ENCODE measurements around the gene DGCR6L.
"Not testable (repeated sequence)": the region's sequence is repeated elsewhere in the genome, so short reads cannot be mapped to it uniquely, and the experiment has no call there.

Gene DGCR6L

DNA sequence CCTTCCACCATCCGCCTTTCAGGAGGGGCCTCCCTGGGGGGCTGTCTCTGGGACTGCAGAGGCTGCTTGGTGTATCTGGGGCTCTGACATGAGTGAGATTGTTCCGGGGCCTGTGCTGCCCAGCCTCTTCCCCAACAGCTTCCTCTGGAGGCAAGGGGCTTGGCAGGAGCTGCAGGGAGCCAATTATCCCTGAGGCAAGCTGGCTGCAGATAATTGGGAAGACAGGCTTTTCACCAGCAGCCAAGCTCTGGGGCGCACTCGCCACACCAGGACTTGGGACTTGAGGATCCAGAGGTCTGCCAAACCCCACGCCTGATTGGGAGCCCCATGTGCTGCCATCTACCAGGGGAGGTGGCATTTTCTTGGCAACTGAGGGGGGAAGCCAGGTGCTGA lies 36.2 kb downstream of the DGCR6L start:
- no peak for DNase-seq (ENCODE audit: low read depth)
- no peak overlapping the region for H3K4me3 ChIP-seq (ENCODE audit: low read depth, low read length)
- TF ChIP-seq, protein P1, sequence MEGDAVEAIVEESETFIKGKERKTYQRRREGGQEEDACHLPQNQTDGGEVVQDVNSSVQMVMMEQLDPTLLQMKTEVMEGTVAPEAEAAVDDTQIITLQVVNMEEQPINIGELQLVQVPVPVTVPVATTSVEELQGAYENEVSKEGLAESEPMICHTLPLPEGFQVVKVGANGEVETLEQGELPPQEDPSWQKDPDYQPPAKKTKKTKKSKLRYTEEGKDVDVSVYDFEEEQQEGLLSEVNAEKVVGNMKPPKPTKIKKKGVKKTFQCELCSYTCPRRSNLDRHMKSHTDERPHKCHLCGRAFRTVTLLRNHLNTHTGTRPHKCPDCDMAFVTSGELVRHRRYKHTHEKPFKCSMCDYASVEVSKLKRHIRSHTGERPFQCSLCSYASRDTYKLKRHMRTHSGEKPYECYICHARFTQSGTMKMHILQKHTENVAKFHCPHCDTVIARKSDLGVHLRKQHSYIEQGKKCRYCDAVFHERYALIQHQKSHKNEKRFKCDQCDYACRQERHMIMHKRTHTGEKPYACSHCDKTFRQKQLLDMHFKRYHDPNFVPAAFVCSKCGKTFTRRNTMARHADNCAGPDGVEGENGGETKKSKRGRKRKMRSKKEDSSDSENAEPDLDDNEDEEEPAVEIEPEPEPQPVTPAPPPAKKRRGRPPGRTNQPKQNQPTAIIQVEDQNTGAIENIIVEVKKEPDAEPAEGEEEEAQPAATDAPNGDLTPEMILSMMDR (IDR thresholded peaks at IDR 0.05; ENCODE audit: low read depth, low read length, missing control alignments) = no peak

DNA sequence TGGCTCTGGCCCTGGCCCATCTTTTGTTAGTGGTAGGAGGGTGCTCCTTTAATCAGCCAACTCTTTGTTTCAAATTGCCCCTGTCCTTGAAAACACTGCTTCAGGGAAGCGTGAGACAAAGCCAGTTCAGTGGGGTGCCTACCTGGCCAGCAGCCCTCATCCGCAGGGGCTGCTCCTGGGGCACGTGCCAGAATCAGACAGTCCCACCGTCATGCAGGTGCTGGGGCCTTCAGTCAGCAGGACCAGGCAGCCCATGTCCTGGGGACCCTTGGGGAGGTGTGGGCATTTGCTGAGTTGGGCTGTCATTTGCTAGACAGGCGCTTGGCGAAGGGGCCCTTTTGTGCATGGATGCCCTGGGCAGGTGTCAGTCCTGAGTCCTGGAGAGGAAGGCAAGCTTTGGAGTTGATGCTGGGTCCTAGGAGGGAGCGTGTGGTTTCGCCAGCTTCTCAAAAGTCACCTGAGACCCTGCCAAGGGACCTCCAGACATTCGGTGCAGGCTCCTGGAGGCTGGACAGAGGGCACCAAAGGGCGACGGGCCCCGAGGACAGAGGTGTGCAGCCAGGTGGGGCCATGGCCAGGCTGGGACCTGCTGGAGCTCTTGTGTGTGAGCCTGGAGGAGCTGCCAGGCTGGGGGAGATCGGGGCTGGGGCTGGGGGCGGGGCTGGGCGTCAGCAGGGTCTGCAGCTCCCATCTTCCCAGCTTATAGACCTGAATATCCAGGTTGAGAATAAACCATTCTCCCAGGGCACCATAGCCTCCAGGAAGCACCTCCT lies 36.8 kb downstream of the DGCR6L start:
- no peak for DNase-seq (ENCODE audit: low read depth)
- no peak overlapping the region for H3K4me3 ChIP-seq (ENCODE audit: low read depth, low read length)
- TF ChIP-seq, protein P1 (IDR thresholded peaks at IDR 0.05; ENCODE audit: low read depth, low read length, missing control alignments) = no peak

DNA sequence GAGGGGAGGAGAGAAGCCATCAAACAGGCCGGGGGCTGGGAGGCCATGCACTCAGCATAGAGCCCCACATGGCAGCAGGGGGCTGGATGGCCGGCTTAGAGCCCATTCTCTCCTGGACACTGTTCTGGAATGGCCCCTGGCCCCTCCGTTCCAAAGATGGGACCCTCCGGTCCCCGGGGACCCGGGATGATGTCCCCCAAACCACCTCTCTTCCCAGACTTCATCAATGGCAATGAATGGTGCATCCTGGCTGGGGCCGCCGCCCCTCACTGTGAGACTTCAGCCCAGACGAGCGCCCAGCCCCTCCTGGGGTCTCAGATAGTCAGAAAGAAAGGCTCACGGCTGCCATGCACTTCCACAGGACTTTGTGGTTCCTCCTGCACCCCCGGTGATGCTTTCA lies 38.0 kb downstream of the DGCR6L start:
- H3K4me3 ChIP-seq (ENCODE audit: low read depth, low read length) = no peak overlapping the region
- TF ChIP-seq, protein P1 (IDR thresholded peaks at IDR 0.05; ENCODE audit: low read depth, low read length, missing control alignments) = no peak
- DNase-seq (ENCODE audit: low read depth) = no peak

DNA sequence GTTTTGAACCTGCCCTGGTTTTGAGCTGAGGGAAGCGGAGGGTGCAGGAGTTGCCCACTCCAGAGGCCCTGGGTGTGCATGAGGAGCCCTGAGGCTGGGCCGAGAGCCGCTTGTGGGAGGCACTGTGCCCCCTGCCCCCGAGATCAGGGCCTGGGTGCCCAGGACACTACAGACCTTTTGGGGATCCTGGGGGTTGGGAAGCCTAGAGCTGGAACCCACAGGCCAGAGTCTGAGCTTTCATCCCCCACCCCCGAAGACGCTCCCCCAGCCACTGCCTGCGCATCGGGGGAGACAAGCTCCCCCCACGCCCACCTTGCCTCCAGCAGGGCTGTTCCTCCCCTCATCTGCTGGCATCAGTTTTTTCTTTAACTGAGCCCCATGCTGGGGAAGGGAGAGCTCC lies 38.4 kb downstream of the DGCR6L start:
- H3K4me3 ChIP-seq (ENCODE audit: low read depth, low read length); DNase-seq (ENCODE audit: low read depth): not testable (repeated sequence)

DNA sequence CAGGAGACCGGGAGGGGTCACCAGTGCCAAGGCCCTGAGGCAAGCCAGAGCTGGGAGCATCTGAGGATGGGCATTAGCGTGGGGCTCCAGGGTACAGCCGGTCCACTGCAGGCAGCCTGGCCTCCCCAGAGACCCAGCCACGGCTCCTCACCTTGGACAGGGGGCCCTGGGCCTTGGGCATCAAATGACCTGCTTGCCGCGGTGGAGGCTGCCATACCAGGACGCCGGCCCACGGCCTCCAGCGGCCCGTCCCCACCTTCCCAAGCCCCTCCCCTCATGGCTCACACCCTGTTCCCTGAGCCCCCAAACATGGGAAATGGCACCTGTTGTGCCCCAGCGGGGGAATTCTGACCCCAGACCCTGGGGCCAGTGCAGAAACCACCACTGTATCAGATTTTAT lies 39.0 kb downstream of the DGCR6L start:
- no peak for DNase-seq (ENCODE audit: low read depth)
- H3K4me3 ChIP-seq (ENCODE audit: low read depth, low read length) = no peak overlapping the region
- TF ChIP-seq, protein P1 (IDR thresholded peaks at IDR 0.05; ENCODE audit: low read depth, low read length, missing control alignments) = no peak

DNA sequence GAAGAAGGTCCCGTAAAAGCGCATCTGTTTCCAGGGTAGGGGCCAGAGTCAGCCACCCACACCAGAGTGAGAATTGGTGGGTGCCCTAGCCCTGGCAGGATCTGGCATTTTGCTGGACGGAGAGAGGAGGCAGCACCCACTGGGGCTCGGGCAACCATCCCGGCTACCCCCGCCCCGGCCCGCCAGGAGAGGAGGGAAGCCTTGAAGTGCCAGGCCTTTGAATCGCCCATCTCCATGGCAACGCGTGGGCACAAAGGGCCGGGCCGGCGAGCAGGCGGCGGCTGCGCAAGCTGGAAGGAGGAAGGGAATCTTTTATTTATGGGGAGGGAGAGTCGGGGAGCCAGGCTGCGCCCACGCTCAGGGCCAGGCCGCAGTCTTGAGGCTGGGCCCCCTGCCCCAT lies 39.7 kb downstream of the DGCR6L start:
- not testable (repeated sequence) for DNase-seq (ENCODE audit: low read depth)

DNA sequence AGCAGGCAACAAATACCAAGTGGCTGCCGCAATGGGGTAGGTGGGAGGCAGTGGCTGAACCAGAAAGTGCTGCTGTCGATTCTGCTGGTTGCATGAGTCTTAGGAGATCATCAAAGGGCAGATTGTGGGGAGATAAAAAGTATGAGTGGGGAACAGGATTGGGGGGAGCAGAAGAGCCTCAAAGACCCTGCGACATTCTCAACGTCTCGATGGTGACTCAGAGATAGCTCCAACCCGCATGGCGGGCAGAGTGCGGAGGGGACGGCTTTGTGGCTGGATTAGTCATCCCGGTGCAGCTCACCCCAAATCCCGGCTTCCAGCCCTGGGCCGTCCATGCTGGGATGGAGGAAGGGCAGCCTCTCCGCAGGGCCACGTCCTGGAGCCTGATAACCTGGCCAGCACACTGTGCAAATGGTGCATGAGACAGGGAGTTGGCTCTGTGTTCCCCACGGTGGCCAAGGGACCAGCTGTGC lies 40.2 kb downstream of the DGCR6L start:
- no peak for DNase-seq (ENCODE audit: low read depth)
- H3K4me3 ChIP-seq (ENCODE audit: low read depth, low read length) = no peak overlapping the region
- TF ChIP-seq, protein P1 (IDR thresholded peaks at IDR 0.05; ENCODE audit: low read depth, low read length, missing control alignments) = no peak

More for the DNA sequence above, 39.7 kb downstream of the DGCR6L start:
- not testable (repeated sequence) for H3K4me3 ChIP-seq (ENCODE audit: low read depth, low read length)

DNA sequence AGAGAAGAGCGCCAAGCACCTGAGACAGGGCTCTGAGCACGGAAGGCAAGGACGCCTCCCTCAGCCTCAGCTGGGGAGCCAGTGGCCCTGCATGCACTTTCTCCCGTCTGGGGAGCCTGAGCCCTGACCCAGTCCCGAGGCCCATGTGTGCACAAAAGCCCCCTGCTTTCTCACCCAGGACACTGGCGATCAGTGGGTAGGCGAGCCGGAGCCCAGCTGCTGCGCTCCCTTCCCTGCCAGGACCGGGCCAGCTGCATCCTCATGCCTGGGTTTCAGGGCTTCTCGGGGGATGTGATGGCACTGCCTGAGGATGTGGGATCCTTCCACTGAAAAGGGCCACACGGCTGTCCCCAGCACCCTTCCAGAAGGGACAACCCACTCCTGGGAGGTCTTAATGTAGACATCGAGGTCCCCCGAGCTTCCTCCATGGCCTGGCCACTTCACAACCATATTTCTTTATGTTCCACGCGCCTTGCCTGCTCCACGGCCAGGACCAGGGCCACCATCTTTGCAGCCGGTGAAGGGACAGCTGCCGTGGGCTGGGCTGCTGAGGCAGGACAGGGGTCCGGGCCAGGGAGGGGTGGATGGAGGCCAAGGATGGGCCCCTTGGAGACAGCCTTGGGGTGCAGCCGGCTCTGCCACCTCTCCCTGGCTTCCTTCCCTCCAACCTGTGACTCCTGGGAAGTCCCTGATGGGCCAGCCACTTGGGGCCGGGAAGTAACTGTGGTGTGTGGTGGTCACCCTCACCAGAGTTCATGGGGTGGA lies 41.0 kb downstream of the DGCR6L start:
- not testable (repeated sequence) for H3K4me3 ChIP-seq (ENCODE audit: low read depth, low read length); DNase-seq (ENCODE audit: low read depth)

DNA sequence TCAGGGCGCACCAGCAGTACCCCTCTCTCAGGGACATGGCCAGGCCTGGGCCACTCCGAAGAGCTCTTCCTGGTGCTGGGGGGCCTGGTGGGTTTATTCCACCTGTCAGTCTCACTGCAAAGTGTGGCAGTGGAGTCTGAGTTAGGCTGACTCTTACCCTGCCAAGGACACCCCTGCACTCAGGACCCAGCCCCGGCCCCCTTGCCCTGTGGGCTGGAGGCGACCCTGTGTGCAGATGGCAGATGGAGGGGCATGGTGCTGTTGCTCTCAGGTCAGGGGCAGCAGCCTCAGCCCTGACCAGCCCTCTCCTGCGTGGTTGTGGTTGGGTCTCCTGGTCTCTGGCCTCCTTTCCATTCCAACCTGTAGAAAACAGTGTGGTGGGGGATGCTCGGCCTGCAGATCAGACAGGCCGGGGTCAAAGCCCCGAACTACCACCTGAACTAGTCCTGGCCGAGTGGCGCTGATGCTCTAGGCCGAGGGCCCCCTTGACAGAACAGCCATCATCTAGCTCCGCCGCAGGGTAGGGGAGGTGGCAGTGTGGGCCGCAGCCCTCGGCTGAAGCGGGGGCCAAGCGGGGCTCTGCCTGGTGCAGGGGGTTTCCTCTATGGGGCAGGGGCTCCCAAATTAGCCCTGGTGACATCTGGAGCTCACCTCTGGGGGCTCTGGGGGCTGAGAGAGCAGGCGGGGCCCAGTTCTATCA lies 41.8 kb downstream of the DGCR6L start:
- DNase-seq (ENCODE audit: low read depth); H3K4me3 ChIP-seq (ENCODE audit: low read depth, low read length): not testable (repeated sequence)
